ENCODE data around the gene KCNF1. TPM values are rescaled to one million over a fixed set of nuclear protein-coding genes. Genes with fewer than 3 reads are reported as not detected.

The KCNF1 gene
- total RNA-seq, 2 donors from 2014 or later, result 0.22 to 0.90 TPM

- no peak for DNase-seq
- intact Hi-C loops (cut with DNase I), result no loop called here
- peaks cover 28% of the 10 kb centered on the region for H3K27me3 ChIP-seq
Measured at GRCh38 chr2:10909050-10909995, 2.4 kb upstream of the KCNF1 start.

GRCh38 chr2:10909996-10910341 is 1.8 kb upstream of the KCNF1 start:
- Histone ChIP-seq H3K36me3 (no peaks in the 10 kb centered on the region), H3K4me1 (no peaks in the 10 kb centered on the region), H3K4me3 (no peak overlapping the region), H3K9ac (ENCODE audit: low read depth in 2 of 2, low read length in 2 of 2) (no peak overlapping the region), H3K27ac (no peak overlapping the region), H3K27me3 (peaks cover 28% of the 10 kb centered on the region), H3K9me3 (no peaks in the 10 kb centered on the region)
- intact Hi-C loops (cut with DNase I), result loop anchor here (5.0 kb wide), 2 partner anchors 78 to 217 kb away; no protein-coding TSS in a partner anchor
- no peak for DNase-seq
- TF ChIP-seq CTCF (IDR thresholded peaks at IDR 0.05), result peak; percentile 0

More at GRCh38 chr2:10909050-10909995, 2.4 kb upstream of the KCNF1 start:
- H3K36me3 ChIP-seq, result no peaks in the 10 kb centered on the region
- no peak overlapping the region for H3K9ac ChIP-seq (ENCODE audit: low read depth in 2 of 2, low read length in 2 of 2)
- peak; percentile 34 for TF ChIP-seq CTCF (IDR thresholded peaks at IDR 0.05)
- no peaks in the 10 kb centered on the region for H3K4me1 ChIP-seq
- H3K9me3 ChIP-seq, result no peaks in the 10 kb centered on the region
- H3K27ac ChIP-seq, result no peak overlapping the region
- H3K4me3 ChIP-seq, result no peak overlapping the region

GRCh38 chr2:10910625-10911024 is 1.1 kb upstream of the KCNF1 start:
- no peak for TF ChIP-seq CTCF (IDR thresholded peaks at IDR 0.05)
- intact Hi-C loops (cut with DNase I), result loop anchor here (5.0 kb wide), 2 partner anchors 78 to 217 kb away; no protein-coding TSS in a partner anchor
- Histone ChIP-seq H3K36me3 (no peaks in the 10 kb centered on the region), H3K27ac (no peak overlapping the region), H3K4me1 (no peaks in the 10 kb centered on the region), H3K4me3 (no peak overlapping the region), H3K9me3 (no peaks in the 10 kb centered on the region), H3K9ac (ENCODE audit: low read depth in 2 of 2, low read length in 2 of 2) (no peak overlapping the region), H3K27me3 (peaks cover 28% of the 10 kb centered on the region)
- no peak for DNase-seq

- Histone ChIP-seq H3K27me3 (peaks cover 28% of the 10 kb centered on the region), H3K9ac (ENCODE audit: low read depth in 2 of 2, low read length in 2 of 2) (no peak overlapping the region), H3K4me3 (peak overlapping the region; percentile 25), H3K36me3 (no peaks in the 10 kb centered on the region), H3K9me3 (no peaks in the 10 kb centered on the region), H3K4me1 (no peaks in the 10 kb centered on the region), H3K27ac (no peak overlapping the region)
- no peak for TF ChIP-seq CTCF (IDR thresholded peaks at IDR 0.05)
- no peak for DNase-seq
- intact Hi-C loops (cut with DNase I), result loop anchor here (5.0 kb wide), 2 partner anchors 80 to 215 kb away; no protein-coding TSS in a partner anchor
Measured at GRCh38 chr2:10912076-10912731, 470 bp downstream of the KCNF1 start.

- no peak for DNase-seq
- Histone ChIP-seq H3K36me3 (no peaks in the 10 kb centered on the region), H3K27ac (no peak overlapping the region), H3K9ac (ENCODE audit: low read depth in 2 of 2, low read length in 2 of 2) (no peak overlapping the region), H3K4me1 (no peaks in the 10 kb centered on the region), H3K9me3 (no peaks in the 10 kb centered on the region), H3K4me3 (no peak overlapping the region), H3K27me3 (peaks cover 28% of the 10 kb centered on the region)
- intact Hi-C loops (cut with DNase I), result loop anchor here (5.0 kb wide), 2 partner anchors 81 to 214 kb away; no protein-coding TSS in a partner anchor
- no peak for TF ChIP-seq CTCF (IDR thresholded peaks at IDR 0.05)
Measured at GRCh38 chr2:10912796-10913455, 1.2 kb downstream of the KCNF1 start.

Data from colonic mucosa (tissue), 4 donors.